Activated CD8-positive, alpha-beta T cell treated with anti-CD3 and anti-CD28 coated beads for 36 hours (primary cell): ENCODE data around the gene EGFL8. TPM values are rescaled to one million over a fixed set of nuclear protein-coding genes. Genes with fewer than 3 reads are reported as not detected.

ENCODE experiments used
- ATAC-seq: fragments of 200-7000 bp; cut with Tn5 transposase; one replicate; pipeline ENCODE4 v1.10.0; 2021; ENCODE audit warnings: mild to moderate bottlenecking, moderate library complexity
- CTCF ChIA-PET: fragments of 350-600 bp; sonication (Branson Sonifier 250); formaldehyde crosslinking; loops from one replicate; lab custom pipeline; 2021; ENCODE audit warnings: antibody characterized with exemption; lab: Charles Lee
- POLR2A ChIA-PET: fragments of 350-600 bp; sonication (Branson Sonifier 250); formaldehyde crosslinking; loops from one replicate; lab custom pipeline; 2021; ENCODE audit warnings: antibody characterized with exemption; lab: Charles Lee
- DNase-seq: peaks from one replicate; pipeline ENCODE4 v3.0.0-alpha.2; 2020
- H3K27ac Mint-ChIP-seq: one replicate; pipeline ENCODE4 v1.8.0; 2021; ENCODE audit warnings: mild to moderate bottlenecking, mixed read lengths
- H3K27me3 Mint-ChIP-seq: one replicate; pipeline ENCODE4 v1.8.0; 2021; ENCODE audit warnings: mixed read lengths
- H3K36me3 Mint-ChIP-seq: one replicate; pipeline ENCODE4 v1.8.0; 2021; ENCODE audit warnings: low read depth, mixed read lengths
- H3K4me1 Mint-ChIP-seq: one replicate; pipeline ENCODE4 v1.8.0; 2021; ENCODE audit warnings: low read depth, mixed read lengths
- H3K4me3 Mint-ChIP-seq: one replicate; pipeline ENCODE4 v1.8.0; 2021; ENCODE audit warnings: mild to moderate bottlenecking, moderate library complexity, mixed read lengths
- H3K9me3 Mint-ChIP-seq: one replicate; pipeline ENCODE4 v1.8.0; 2021; ENCODE audit warnings: mixed read lengths
- intact Hi-C: fragments of 100-400 bp; cut with micrococcal nuclease; formaldehyde crosslinking; loops from one replicate; pipeline ENCODE4 v1.10.0; 2022
- total RNA-seq, 2 experiments: library from RNA; stranded (reverse); gene quantifications; one replicate each; pipeline ENCODE4 v1.2.3, GENCODE V29; 2021
- TF ChIP-seq, protein P1 (sequence below): fragments of 200-600 bp; IDR thresholded peaks from one replicate; pipeline ENCODE4 v1.8.0; 2022; ENCODE audit warnings: antibody characterized with exemption, mild to moderate bottlenecking

EGFL8 gene
- total RNA-seq, 2 experiments from 2014 or later, result 13.3 to 14.0 TPM

DNA sequence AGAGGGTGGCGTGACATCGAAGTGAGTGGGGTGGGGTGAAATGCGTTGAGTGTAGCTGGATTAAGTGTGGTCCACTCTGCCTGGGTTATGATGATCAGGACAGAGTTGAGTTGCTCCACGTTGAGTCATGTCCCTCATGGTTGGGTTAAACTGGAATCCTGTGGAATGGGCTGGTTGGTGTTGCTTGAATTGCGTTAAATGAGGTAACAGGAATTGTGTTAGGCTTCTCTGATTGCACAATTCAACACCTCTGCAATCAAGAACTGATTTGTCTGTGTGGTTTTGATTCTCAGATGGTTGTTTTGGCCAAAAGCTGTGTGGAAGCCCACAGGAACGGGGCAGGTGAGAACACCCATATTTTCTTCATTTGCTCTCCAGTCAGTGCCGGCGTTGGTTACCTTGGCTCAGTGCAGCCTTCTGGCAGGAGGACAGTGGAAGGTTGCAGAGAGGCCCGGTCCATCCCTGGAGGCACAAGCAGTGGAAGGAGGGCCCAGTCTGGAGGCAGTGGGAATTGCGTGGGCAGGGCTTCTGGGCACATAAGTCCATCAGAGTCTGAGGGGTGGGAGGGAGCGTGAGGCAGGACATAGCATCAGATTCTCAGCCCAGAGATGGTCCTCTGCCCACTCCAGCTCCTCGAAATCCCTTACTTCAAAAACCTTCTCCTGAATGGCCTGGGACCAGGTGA is 47.8 kb downstream of the EGFL8 start:
- intact Hi-C loops, result no loop called here
- DNase-seq, result no peak
- no peaks in the 10 kb centered on the region for H3K27me3 Mint-ChIP-seq
- CTCF ChIA-PET, result no interaction called here
- H3K27ac Mint-ChIP-seq, result no peak overlapping the region
- no peaks in the 10 kb centered on the region for H3K36me3 Mint-ChIP-seq
- H3K9me3 Mint-ChIP-seq, result no peaks in the 10 kb centered on the region
- POLR2A ChIA-PET, result no interaction called here
- H3K4me3 Mint-ChIP-seq, result no peak overlapping the region
- TF ChIP-seq, protein P1, sequence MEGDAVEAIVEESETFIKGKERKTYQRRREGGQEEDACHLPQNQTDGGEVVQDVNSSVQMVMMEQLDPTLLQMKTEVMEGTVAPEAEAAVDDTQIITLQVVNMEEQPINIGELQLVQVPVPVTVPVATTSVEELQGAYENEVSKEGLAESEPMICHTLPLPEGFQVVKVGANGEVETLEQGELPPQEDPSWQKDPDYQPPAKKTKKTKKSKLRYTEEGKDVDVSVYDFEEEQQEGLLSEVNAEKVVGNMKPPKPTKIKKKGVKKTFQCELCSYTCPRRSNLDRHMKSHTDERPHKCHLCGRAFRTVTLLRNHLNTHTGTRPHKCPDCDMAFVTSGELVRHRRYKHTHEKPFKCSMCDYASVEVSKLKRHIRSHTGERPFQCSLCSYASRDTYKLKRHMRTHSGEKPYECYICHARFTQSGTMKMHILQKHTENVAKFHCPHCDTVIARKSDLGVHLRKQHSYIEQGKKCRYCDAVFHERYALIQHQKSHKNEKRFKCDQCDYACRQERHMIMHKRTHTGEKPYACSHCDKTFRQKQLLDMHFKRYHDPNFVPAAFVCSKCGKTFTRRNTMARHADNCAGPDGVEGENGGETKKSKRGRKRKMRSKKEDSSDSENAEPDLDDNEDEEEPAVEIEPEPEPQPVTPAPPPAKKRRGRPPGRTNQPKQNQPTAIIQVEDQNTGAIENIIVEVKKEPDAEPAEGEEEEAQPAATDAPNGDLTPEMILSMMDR, result no peak
- no peak for ATAC-seq
- H3K4me1 Mint-ChIP-seq, result no peaks in the 10 kb centered on the region

DNA sequence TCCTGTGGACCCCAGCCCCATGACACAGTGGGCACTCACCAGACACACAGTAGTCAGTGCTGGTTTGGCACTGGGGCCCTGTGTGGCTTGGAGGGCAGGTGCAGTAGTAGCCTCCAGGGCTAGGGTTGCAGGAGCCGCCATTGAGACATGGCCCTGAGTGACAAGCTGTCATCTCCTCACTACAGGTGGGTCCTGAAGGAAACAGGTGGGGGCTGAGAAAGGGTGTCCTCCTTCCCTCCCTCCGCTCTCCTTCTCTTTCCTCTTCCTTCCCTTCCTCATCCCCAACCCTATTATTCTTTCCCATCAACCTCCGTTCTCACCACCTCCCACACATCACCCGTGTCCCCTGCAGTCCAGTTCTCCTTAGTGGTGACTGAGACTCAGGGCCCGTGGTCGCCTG is 49.3 kb downstream of the EGFL8 start:
- no peaks in the 10 kb centered on the region for H3K36me3 Mint-ChIP-seq
- no peaks in the 10 kb centered on the region for H3K9me3 Mint-ChIP-seq
- no peak overlapping the region for H3K27ac Mint-ChIP-seq
- DNase-seq (no peak), ATAC-seq (no peak)
- ChIA-PET CTCF (no interaction called here), POLR2A (no interaction called here)
- H3K4me1 Mint-ChIP-seq, result no peaks in the 10 kb centered on the region
- no peaks in the 10 kb centered on the region for H3K27me3 Mint-ChIP-seq
- TF ChIP-seq, protein P1, result no peak
- intact Hi-C loops, result no loop called here
- no peak overlapping the region for H3K4me3 Mint-ChIP-seq

DNA sequence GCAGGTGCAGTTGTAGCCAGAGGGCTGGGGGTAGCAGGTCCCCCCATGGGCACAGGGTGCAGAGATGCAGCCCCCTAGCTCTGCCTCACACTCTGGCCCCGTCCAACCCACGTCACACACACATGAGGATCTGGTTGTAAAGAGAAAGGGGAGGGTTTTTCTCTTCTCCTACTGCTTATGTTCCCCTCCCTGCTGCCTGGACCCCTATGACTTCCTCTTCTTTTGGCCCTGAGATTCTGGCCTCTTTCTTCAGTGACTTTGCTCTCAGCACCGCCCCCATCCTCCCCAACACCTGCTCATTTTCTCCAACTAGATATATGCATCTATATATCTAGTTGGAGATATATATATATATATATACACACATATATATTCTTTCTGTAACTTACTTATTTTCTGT is 49.7 kb downstream of the EGFL8 start:
- no peaks in the 10 kb centered on the region for H3K4me1 Mint-ChIP-seq
- no peaks in the 10 kb centered on the region for H3K36me3 Mint-ChIP-seq
- DNase-seq (no peak), ATAC-seq (no peak)
- intact Hi-C loops, result no loop called here
- no peak overlapping the region for H3K4me3 Mint-ChIP-seq
- H3K27ac Mint-ChIP-seq, result no peak overlapping the region
- TF ChIP-seq, protein P1, result no peak
- POLR2A ChIA-PET, result no interaction called here
- no peaks in the 10 kb centered on the region for H3K9me3 Mint-ChIP-seq
- CTCF ChIA-PET, result no interaction called here
- no peaks in the 10 kb centered on the region for H3K27me3 Mint-ChIP-seq

DNA sequence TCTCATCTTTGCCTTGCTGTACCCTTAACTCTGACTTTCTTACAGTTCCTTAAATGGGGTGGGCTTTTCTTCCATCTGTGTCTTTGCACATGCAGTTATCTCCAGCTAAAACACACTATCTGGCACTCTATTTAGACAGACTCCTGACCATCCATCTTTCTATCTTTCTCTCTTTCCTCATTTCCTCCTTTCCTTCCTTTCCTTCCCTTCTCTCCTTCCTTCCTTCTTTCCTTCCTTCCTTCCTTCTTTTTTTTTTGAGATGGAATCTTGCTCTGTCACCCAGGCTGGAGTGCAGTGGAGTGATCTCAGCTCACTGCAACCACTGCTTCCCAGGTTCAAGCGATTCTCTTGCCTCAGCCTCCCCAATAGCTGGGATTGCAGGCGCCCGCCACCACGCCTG is 51.2 kb downstream of the EGFL8 start:
- Mint-ChIP-seq H3K4me3 (no peak overlapping the region), H3K9me3 (no peaks in the 10 kb centered on the region), H3K4me1 (no peaks in the 10 kb centered on the region), H3K27ac (no peak overlapping the region), H3K36me3 (no peaks in the 10 kb centered on the region), H3K27me3 (no peaks in the 10 kb centered on the region)
- no peak for ATAC-seq
- intact Hi-C loops, result no loop called here
- POLR2A ChIA-PET, result interaction anchor here (0.6 kb wide), 1 partner anchor 70 kb away, joined by 3 read pairs; no protein-coding TSS in a partner anchor
- TF ChIP-seq, protein P1, result no peak
- CTCF ChIA-PET, result no interaction called here
- no peak for DNase-seq

DNA sequence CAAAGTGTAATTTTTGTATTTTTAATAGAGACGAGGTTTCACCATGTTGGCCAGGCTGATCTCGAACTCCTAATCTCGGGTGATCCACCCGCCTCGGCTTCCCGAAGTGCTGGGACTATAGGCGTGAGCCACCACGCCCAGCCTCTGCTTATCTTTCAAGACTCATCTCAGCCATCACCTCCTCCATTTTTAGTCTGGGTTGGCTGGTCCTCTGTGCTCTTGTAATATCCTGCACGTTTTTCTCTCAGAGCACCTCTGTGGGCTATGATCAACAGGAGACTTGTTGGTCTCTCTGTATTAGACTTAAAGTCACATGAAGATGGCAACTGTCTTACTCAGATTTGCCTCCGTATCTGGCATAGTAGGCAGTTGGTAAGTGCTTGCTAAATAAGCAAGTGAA is 51.9 kb downstream of the EGFL8 start:
- CTCF ChIA-PET, result no interaction called here
- H3K27me3 Mint-ChIP-seq, result no peaks in the 10 kb centered on the region
- no peaks in the 10 kb centered on the region for H3K36me3 Mint-ChIP-seq
- no peak overlapping the region for H3K27ac Mint-ChIP-seq
- DNase-seq (no peak), ATAC-seq (no peak)
- no peaks in the 10 kb centered on the region for H3K4me1 Mint-ChIP-seq
- POLR2A ChIA-PET, result no interaction called here
- TF ChIP-seq, protein P1, result no peak
- intact Hi-C loops, result no loop called here
- H3K9me3 Mint-ChIP-seq, result no peaks in the 10 kb centered on the region
- H3K4me3 Mint-ChIP-seq, result no peak overlapping the region
